Activated CD8-positive, alpha-beta memory T cell treated with anti-CD3 and anti-CD28 coated beads for 1 hour (primary cell): ENCODE data around the gene KNTC1.
"Not testable (repeated sequence)": the region's sequence is repeated elsewhere in the genome, so short reads cannot be mapped to it uniquely, and the experiment has no call there.

Experiments used
- DNase-seq, 2 donors: peaks; one replicate each; pipeline ENCODE4 v3.0.0-alpha.2; 2020; ENCODE audit warnings: low read depth in 1 of 2; ENCODE audit errors: extremely low read depth in 1 of 2

Gene KNTC1

DNA sequence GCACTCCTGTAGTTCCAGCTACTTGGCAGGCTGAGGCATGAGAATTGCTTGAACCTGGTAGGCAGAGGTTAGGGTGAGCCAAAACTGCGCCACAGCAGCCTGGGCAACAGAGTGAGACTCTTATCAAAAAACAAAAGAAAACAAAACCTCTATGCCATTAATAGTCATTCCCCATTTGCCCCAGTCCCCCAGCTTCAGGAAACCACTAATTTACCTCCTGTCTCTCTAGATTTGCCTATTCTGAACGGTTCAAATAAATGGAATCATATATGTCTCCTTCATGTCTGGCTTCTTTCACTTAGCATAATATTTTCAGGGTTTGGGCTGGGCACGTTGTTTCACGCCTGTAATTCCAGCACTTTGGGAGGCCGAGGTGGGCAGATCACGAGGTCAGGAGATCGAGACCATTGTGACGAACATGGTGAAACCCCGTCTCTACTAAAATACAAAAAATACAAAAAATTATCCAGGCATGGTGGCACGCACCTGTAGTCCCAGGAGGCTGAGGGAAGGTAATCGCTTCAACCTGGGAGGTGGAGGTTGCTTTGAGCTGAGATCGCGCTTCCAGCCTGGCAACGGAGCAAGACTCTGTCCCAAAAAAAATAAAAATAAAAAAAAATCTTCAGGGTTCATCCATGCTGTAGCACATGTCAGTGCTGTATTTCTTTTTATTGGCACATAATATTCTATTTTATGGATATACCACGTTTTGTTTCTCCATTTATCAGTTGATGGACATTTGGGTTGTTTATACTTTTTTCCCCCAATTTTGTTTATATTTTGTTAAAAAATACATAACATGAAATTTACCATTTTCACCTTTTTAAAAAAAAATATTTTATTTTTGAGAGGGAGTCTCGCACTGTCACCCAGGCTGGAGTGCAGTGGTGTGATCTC, 31.9 kb downstream of the KNTC1 start:
- no peak for DNase-seq

DNA sequence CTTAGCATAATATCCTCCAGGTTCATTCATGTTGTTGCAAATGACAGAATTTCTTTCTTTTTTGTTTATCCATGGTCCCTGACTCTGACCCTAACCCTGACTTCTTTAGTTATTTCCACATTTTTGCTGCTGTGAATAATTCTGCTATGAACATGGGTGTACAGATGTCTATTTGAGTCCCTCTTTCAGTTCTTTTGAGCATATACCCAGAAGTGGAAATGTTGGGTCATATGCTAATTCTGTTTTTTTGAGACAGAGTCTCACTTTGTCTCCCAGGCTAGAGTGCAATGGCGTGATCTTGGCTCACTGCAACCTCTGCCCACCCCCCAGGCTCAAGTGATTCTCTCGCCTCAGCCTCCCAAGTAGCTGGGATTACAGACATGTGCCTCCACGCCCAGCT, 33.1 kb downstream of the KNTC1 start:
- no peak for DNase-seq

DNA sequence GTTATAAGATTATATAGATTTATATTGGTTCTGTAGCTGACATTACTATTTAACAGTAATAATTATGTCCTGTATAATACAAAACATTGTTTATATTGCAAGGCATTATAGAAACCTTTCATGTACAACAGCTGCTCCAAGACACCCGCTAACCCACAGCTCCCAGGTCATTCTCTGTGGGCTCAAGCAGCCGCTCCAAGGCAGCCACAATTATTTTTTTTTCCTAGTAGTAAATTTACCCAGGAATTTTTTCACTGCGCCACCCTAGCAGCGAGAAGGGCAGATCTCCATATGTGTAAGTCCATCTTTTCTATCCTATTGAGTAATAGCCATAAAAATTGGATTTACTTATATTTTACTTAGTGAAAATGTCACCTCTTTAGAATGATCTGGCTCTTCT, 36.3 kb downstream of the KNTC1 start:
- no peak for DNase-seq

DNA sequence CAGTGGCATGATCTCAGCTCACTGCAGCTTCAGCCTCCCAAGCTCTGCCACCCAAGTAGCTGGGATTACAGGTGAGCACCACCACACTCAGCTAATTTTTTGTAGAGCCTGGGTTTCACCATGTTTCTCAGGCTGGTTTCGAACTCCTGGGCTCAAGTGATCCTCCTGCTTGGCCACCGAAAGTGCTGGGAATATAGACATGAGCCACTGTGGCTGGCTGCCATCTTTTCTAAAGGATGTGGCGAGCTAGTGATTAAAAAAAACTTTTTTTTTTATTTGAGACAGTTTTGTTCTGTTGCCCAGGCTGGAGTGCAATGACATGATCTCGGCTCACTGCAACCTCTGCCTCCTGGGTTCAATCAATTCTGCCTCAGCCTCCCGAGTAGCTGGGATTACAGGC, 39.8 kb downstream of the KNTC1 start:
- not testable (repeated sequence) for DNase-seq

DNA sequence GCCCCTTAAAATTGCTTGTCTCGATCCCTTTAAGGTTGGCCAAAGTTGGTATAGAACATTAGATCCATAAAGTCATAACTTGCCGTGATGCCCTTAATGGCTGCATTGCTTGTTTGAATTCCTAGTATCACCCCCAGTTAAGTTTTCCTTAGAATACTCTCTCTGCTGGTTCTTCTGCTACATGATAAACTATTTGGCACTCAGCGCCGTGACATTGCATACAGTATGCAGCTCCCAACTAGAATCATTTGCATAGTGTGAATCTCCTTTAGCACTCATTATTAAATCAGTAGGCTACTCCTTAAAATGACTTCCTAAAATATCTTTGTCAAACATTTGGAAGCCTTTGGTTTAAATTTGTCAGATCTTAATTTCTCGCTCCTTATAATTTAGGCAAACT, 42.2 kb downstream of the KNTC1 start:
- DNase-seq = no peak

DNA sequence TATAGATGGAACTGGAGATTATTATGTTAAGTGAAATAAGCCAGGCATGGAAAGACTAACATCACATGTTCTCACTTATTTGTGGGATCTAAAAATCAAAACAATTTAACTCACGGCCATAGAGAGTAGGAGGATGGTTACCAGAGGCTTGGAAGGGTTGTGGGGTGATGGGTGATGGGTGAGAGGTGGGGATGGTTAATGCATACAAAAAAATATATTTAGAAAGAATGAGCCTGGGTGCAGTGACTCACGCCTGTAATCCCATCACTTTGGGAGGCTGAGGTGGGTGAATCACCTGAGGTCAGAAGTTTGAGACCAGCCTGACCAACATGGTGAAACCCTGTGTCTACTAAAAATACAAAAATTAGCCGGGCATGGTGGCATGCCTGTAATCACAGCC, 43.0 kb downstream of the KNTC1 start:
- DNase-seq = not testable (repeated sequence)

DNA sequence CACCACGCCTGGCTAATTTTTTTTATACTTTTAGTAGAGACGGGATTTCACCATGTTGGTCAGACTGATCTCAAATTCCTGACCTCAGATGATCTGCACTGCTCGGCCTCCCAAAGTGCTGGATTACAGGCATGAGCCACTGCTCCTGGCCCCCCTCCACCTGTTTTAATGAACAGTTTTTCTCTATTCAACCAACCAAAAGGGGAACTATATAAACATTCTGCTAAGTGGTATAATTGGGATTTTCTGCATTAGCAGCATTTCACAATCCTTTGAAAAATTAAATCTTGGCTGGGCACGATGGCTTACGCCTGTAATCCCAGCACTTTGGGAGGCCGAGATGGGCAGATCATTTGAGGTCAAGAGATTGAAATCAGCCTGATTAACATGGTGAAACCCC, 44.8 kb downstream of the KNTC1 start:
- DNase-seq = no peak

DNA sequence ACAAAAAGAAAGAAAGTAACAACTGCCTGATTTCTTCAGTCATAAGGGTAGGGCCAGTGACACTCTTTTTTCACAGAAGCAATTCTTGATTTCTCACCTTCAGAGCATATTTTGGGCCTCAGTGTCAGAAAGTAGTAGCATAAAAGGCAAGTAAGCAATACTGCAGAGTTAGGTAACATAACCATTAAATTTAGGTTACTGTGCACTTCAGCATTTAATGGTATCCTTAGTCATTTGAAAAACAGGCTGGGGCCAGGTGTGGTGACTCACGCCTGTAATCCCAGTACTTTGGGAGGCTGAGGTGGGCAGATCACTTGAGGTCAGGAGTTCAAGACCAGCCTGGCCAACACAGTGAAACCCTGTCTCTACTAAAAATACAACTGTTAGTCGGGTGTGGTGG, 56.2 kb downstream of the KNTC1 start:
- DNase-seq = not testable (repeated sequence)

DNA sequence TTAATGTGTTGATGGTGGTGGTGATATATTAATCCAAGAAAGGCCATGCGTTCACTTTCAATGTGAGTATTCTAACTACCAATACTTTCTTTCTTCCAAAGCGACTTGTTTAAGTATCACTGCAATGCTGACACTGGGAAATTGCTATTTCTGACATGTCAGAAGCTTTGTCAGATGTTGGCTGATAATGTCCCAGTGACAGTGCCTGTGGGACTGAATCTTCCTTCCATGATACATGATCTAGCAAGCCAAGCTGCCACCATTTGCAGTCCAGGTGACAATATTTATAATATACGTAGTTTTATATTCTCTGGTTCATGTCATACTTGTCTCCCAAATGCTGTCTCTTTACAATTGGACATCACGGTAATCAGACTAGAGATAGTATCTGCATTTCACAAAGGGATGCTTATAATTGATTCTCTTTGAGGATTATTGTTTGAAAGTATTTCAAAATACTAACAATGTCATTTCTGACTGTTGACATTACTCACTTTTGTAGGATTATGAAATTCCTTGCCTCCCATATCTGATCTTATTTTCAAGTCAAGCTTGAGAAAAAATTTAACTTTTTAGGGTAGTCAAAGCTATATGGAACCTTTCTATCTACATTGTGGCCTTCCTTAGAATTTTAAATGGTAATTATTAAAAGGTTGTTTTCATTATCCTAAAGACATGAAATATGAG, 57.3 kb downstream of the KNTC1 start:
- DNase-seq = no peak

DNA sequence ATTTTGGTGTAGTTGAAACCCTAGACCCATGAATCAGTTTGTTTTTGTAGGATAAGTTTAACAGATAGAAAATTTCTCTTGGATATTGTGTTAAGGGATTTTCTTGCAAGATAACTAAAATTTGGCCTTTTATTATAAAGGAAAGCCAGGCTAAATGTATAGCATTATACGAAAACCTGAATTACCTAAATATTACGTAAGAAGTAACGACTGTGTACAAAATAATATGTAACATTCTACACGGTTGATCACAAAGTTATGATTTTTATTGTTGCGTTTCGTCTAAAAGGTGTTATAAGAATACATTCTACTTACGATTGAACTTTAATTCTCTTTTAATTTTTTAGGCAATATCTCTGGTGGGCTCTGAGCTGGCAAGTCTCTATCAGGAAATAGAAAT, 63.9 kb downstream of the KNTC1 start:
- DNase-seq = no peak

DNA sequence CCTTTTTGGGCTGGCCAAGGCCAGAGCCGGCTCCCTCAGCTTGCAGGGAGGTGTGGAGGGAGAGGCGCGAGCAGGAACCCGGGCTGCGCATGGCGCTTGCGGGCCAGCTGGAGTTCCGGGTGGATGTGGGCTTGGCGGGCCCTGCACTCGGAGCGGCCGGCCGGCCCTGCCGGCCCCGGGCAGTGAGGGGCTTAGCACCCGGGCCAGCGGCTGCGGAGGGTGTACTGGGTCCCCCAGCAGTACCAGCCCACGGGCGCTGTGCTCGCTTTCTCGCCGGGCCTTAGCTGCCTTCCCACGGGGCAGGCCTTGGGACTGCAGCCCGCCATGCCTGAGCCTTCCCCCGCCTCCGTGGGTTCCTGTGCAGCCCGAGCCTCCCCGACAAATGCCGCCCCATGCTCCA, 64.9 kb downstream of the KNTC1 start:
- DNase-seq = not testable (repeated sequence)

DNA sequence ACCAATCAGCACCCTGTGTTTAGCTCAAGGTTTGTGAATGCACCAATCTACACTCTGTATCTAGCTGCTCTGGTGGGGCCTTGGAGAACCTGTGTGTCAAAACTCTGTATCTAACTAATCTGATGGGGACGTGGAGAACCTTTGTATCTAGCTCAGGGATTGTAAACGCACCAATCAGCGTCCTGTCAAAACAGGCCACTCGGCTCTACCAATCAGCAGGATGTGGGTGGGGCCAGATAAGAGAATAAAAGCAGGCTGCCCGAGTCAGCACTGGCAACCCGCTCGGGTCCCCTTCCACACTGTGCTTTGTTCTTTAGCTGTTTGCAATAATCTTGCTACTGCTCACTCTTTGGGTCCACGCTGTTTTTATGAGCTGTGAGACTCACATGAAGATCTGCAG, 65.5 kb downstream of the KNTC1 start:
- not testable (repeated sequence) for DNase-seq

DNA sequence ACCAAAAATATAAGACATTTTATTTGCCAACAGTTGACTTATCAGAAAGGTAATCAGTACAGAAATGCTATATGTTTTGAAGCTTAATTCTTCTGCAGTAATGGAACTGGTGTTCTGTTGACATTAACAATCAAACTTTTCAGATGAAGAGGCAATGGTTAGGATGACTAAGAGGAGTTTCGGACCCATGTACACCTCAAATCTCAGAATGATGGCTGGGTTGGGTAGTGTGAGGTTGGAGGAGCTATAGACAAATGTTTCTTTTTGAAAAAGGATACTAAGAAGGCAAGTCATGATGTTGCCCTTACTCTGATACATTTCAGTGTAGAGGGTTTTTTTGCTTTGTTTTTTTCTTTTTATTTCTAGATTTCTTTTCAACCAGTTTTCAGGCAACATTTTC, 66.9 kb downstream of the KNTC1 start:
- no peak for DNase-seq

DNA sequence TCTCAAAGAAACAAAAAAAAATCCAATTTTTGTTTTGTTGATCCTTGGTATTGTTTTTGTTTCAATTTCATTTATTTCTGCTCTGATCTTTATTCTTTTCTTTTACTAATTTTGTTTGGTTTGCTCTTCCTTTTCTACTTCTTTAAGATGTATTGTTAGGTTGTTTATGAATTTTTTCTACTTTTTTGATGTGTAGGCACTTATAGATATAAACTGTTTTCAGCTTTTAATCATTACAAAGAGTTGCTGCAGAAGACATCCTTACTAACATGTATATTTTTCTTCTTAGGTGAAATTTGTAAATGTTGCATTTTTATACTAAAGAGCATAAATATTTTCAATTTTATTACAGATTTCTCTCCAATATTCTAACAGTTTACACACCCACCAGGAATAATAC, 69.8 kb downstream of the KNTC1 start:
- DNase-seq = no peak

DNA sequence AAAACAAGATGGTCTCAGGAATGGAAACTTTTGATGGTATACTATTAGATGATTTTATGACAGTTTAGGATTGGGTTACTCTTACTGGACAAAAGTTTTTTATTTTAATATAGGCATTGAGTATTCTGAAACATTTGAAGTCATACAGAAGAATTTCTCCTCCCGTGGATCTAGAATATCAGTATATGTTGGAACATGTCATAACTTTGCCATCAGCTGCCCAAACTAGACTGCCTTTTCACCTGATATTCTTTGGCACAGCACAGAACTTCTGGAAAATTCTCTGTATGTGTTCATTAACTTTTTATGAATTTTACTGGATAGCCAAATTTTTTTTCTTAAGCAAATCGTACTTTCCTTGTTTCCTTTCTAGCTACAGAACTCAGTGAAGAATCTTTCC, 75.4 kb downstream of the KNTC1 start:
- no peak for DNase-seq

DNA sequence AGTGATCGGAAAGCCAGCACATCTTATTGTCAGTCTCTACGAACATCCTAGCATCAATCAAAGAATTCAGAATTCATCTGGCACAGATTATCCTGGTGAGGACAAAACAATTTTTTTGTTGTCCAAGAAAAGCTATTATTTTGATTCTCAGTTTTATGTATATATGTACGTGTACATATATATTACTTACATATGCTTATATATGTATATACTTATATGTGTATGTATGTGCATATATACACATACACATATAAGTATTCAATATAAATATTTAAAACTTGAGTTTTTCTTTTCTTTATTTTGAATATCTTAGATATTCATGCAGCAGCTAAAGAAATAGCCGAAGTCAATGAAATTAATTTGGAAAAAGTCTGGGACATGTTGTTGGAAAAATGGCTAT, 77.9 kb downstream of the KNTC1 start:
- DNase-seq = no peak

DNA sequence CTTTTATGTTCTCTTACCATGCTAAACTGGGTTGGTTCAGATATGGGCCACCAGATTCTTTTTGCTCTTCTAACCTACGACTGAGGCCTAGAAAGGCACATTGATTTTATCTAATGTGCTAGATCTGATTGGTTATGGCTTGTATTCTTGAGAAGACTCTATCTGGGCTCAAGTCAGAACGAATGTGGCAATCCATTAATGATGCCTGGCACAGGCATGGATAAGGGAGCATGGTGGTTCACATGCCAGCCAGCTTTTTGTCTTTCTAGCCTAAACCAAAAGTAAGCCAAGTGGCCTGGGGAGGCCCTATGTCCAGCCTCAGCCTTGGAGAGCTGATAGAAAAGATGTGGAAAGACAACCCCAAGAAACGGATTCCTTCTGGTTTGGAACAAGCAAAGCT, 82.7 kb downstream of the KNTC1 start:
- DNase-seq = no peak

DNA sequence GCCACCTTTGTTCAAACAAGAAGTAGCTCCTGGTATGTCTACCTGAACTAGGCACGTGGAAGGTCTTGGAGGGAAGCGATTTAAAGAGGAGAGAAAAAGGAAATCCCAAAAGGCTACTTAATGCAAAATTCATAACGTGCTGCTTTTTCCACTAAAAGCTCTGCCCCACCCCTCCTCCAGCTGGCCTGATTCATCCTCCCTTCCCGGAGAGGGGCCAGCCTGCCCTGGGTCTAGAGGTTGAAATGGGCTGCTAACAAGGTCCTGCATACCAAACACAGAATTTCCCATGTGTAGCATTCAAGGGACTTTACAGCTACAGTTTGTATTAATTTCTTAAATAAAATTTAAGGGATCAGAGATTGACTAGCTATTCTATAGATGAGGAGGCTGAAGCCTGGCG, 83.2 kb downstream of the KNTC1 start:
- DNase-seq = no peak

DNA sequence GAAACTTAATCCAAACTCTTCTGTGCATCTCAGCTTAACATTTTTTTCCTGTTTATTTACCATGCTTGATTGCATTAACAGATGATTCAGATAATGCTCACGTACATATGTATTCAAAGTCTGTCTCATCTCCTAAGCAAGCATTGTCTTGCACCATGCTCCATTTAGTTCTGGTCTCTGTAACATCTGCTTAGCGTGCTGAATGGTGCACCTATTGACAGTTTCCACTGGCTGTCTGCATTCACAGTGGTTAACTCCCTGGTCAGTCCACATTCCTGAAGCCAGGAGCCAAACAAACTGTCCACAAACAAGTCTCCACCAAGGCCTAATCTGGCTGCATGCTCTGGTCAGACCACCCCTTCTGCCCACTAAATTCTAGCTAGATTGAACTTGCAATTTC, 83.9 kb downstream of the KNTC1 start:
- DNase-seq = no peak

DNA sequence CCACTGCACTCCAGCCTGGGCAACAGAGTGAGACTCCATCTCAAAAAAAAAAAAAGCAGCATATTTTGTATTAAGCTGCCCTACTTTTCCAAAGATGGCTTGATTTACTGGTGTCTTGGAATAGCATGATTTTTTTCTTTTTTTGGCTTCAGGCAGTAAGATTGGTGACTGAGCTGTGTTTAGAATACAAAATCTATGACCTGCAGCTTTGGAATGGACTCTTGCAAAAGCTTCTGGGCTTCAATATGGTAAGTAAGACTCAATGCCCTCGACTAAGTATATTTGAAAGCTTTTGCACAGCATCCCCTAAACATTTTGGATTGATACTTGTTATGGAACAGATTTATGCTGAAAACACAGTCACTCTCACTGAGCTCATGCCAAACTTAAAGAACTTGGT, 87.8 kb downstream of the KNTC1 start:
- no peak for DNase-seq

DNA sequence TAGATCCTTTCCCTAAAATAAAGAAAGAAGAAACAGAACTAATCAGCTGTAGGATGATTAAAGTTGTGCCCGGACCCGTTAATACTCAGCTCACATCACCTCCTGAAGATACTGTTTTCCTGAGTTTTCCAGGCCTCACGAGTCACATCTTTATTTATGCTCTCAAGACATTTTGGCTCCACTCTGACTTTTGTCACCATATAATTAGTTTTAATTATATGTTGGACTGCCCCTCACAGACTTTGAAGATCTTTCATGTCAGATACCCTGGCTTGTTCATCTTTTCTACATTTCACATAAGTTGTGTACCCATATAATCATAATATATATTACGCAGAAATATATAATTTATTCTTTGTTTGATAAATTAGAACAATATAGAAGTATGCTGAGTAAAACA, 88.7 kb downstream of the KNTC1 start:
- DNase-seq = no peak

DNA sequence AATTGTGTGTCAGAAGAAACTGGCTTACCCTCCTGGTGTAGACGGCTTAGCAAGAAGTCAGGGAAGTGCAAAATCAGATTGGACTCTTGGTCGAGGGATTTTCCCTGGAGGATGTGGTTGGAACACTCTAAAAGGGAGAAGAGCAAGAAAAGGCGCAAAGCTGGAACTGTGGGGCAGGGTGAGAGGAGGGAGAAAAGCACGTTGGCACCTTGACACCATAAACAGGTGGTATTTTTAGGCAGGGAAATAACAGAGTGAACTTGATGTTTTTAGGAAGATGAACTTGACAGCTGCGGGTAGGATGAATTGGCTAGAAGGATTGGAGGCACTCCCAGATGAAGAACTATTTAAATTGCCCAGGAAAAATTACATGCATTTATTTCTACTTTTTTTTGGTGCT, 108.4 kb downstream of the KNTC1 start:
- no peak for DNase-seq
